SK-N-SH treated with all-trans-retinoic acid at 6 μM for 48 hours (cell line): ENCODE results near the gene CDH20.

Experiments used
- BACH2 ChIP-seq: fragments of 250-450 bp; sonication (Bioruptor Pico); IDR thresholded peaks from 2 replicates; pipeline ENCODE4 v1.9.0; 2021; ENCODE audit warnings: mild to moderate bottlenecking, borderline replicate concordance
- CREB5 ChIP-seq: fragments of 250-450 bp; sonication (Bioruptor Pico); IDR thresholded peaks from 2 replicates; pipeline ENCODE4 v1.5.1; 2020; ENCODE audit warnings: low read depth, mild to moderate bottlenecking, moderate library complexity
- CSDC2 ChIP-seq: fragments of 250-450 bp; sonication (Bioruptor Pico); IDR thresholded peaks from 2 replicates; pipeline ENCODE4 v1.5.0; 2020; ENCODE audit warnings: mild to moderate bottlenecking, moderate library complexity
- CSRNP3 ChIP-seq: fragments of 250-450 bp; sonication (Bioruptor Pico); IDR thresholded peaks from 2 replicates; pipeline ENCODE4 v1.5.1; 2021; ENCODE audit warnings: mild to moderate bottlenecking, moderate library complexity
- ESRRG ChIP-seq: fragments of 250-450 bp; sonication (Bioruptor Pico); IDR thresholded peaks from 2 replicates; pipeline ENCODE4 v1.6.1; 2021; ENCODE audit warnings: mild to moderate bottlenecking
- GLIS3 ChIP-seq: fragments of 250-450 bp; sonication (Bioruptor Pico); IDR thresholded peaks from 2 replicates; pipeline ENCODE4 v1.5.0; 2020; ENCODE audit warnings: mild to moderate bottlenecking, moderate library complexity
- ISL1 ChIP-seq: fragments of 250-450 bp; sonication (Bioruptor Pico); IDR thresholded peaks from 2 replicates; pipeline ENCODE4 v2.1.2; 2022; ENCODE audit warnings: mild to moderate bottlenecking, moderate library complexity
- PATZ1 ChIP-seq: fragments of 250-450 bp; sonication (Bioruptor Pico); IDR thresholded peaks from 2 replicates; pipeline ENCODE4 v1.8.0; 2020; ENCODE audit warnings: mild to moderate bottlenecking, moderate library complexity, borderline replicate concordance
- RARB ChIP-seq: fragments of 250-450 bp; sonication (Bioruptor Pico); IDR thresholded peaks from 2 replicates; pipeline ENCODE4 v1.8.0; 2021; ENCODE audit warnings: mild to moderate bottlenecking, moderate library complexity
- SNAI2 ChIP-seq: fragments of 250-450 bp; sonication (Bioruptor Pico); IDR thresholded peaks from 2 replicates; pipeline ENCODE4 v1.5.0; 2020; ENCODE audit warnings: mild to moderate bottlenecking, moderate library complexity
- TCF4 ChIP-seq: fragments of 250-450 bp; sonication (Bioruptor Pico); IDR thresholded peaks from 2 replicates; pipeline ENCODE4 v1.8.0; 2021; ENCODE audit warnings: mild to moderate bottlenecking, moderate library complexity, borderline replicate concordance
- ZFP3 ChIP-seq: fragments of 250-450 bp; sonication (Bioruptor Pico); IDR thresholded peaks from 2 replicates; pipeline ENCODE4 v1.5.0; 2020; ENCODE audit warnings: mild to moderate bottlenecking, moderate library complexity
- ZNF565 ChIP-seq: fragments of 450-650 bp; formaldehyde crosslinking; conservative IDR thresholded peaks from 2 replicates; pipeline ENCODE4 v1.5.0; 2020; ENCODE audit warnings: low read depth, mild to moderate bottlenecking, moderate library complexity
- ZNF8 ChIP-seq: fragments of 450-650 bp; formaldehyde crosslinking; IDR thresholded peaks from 2 replicates; pipeline ENCODE4 v1.5.0; 2020; ENCODE audit warnings: mild to moderate bottlenecking, moderate library complexity

GRCh38 chr18:61295153-61295552 lies 38.1 kb upstream of the CDH20 start:
- TF ChIP-seq CSRNP3 (no peak), CSDC2 (CRISPR knock-in tag) (no peak), ISL1 (CRISPR knock-in tag) (no peak), PATZ1 (CRISPR knock-in tag) (no peak), ZFP3 (no peak), CREB5 (CRISPR knock-in tag) (no peak), TCF4 (CRISPR knock-in tag) (no peak), RARB (CRISPR knock-in tag) (no peak), SNAI2 (CRISPR knock-in tag) (no peak), ZNF565 (CRISPR knock-in tag) (no peak), ESRRG (CRISPR knock-in tag) (no peak), BACH2 (CRISPR knock-in tag) (no peak), GLIS3 (CRISPR knock-in tag) (no peak), ZNF8 (CRISPR knock-in tag) (no peak)
